IPS-NIHi7 (cell line): ENCODE data around the gene SLC38A9.

Source experiments
- DNase-seq: peaks from one replicate; pipeline ENCODE4 v3.0.0; 2012; ENCODE audit warnings: mixed read lengths; ENCODE audit errors: extremely low spot score

The SLC38A9 gene

DNA sequence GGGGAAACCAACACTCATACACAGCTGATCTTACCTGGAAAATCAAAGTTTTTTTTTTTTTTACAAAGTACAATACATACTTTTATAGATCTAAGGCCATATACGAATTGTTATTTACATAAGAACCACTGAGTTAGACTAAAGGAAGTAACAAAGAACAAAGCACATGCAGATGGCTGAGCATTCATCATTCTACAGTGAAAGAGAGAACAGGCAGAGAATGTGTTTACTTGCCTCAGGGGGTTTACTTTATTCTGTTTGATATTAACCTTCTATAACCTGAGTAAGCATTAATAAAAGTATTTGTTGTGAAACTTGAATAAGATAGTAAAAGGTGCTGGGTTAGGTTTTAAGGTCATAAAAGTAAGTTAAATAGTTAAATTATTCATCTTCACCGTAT is 54.7 kb downstream of the SLC38A9 start:
- DNase-seq = no peak

- DNase-seq = no peak
These were observed 61.7 kb downstream of the SLC38A9 start for GRCh38 chr5:55650386-55650785.

GRCh38 chr5:55649963-55650362 is 62.2 kb downstream of the SLC38A9 start:
- no peak for DNase-seq

GRCh38 chr5:55645304-55645703 is 66.8 kb downstream of the SLC38A9 start:
- DNase-seq = no peak

GRCh38 chr5:55638455-55638854 is 73.7 kb downstream of the SLC38A9 start:
- no peak for DNase-seq

- DNase-seq = no peak
These were observed 74.1 kb downstream of the SLC38A9 start for GRCh38 chr5:55638051-55638450.

GRCh38 chr5:55636683-55637082 is 75.4 kb downstream of the SLC38A9 start:
- DNase-seq = peak; percentile 29

DNA sequence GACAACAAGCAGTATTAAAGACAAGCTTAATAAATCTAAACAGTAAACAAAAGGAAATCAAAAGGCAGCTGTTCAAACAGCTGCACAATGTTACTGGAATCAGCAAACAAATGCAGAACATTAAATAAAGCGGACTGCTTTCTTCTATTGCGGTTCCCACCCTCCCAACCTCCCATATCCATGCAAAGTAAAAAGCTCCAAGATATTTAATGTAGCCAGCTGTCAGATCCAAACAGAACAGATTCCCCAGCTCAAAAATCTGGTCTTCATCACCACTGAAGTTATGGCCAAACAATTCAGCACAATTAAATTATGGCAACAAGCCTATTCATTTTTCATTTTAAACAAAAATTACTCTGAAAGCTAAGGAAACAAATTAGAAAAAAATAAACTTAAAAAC is 75.9 kb downstream of the SLC38A9 start:
- no peak for DNase-seq

DNA sequence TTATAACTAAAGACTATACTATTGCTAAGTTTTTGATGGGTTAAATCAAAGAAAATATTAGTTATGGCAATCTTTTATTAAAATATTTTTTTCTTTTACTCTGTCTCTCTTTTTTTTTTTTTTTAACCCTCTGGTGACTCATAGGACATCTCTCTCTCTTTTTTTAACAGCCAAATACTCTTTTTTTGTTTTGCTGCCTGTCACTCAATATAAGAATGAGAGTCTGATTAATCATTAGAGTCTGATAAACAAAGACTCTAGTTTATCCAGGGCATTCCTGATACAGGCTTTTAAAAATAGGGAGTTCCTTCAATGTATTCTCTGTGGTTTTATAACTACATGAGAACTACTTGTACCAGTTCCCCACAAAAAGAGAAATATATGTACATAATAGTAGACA is 77.3 kb downstream of the SLC38A9 start:
- no peak for DNase-seq

DNA sequence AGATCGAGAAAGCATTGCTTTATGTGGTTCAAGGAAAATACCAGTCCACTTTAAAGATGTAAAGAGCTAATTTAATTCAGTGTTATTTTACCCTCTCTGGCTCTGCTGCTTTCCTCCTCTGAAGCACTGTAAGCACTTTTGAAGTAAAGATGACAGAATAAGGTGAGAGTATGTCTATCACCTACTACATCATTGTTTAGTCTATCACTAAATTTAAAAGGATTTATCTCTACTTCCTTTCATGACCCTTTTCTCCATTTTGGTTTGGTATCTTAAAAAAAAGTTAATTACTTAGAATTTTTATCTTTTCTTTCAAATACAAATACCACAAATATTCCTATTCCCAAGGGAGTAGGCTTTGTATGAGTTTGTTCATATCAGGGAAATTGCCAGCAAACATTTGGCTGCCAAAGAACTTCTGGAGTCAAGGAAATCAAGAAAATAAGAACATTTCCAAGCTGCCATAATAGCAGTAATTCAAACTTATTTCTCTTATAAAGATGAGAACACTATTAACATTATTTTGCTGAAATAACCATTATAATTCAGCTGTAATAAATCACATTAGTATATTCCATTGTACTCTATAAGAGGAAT is 77.8 kb downstream of the SLC38A9 start:
- DNase-seq = no peak

DNA sequence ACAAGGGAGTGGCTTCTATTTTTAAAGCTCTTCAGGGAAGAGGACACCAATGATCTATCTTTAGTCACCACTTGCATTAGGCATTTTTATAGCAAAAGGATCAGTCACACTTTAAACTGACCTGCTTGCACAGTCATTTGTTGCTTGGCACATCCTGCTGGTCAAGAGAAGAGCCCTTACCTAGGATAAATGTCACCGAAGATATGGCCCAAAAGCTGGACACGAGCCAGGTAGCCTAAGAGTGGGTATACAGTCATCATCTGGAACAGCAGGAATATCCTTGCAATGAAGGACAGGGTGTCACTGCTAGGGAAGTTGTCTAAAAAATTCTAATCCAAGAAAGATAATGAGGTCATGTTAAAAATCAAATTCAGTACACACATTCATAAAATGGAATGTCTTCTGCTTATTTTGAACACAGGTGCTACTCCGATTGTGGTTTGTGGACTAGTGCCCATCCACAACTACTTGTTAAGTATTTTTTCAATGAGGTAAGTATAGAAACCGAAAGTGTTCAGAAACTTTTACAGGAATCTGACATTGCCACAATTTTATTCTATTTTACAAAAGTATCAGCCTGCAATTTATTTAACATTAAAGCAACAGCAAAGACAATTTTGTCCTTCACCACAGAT is 78.4 kb downstream of the SLC38A9 start:
- DNase-seq = no peak

GRCh38 chr5:55629815-55630214 is 82.3 kb downstream of the SLC38A9 start:
- no peak for DNase-seq

DNA sequence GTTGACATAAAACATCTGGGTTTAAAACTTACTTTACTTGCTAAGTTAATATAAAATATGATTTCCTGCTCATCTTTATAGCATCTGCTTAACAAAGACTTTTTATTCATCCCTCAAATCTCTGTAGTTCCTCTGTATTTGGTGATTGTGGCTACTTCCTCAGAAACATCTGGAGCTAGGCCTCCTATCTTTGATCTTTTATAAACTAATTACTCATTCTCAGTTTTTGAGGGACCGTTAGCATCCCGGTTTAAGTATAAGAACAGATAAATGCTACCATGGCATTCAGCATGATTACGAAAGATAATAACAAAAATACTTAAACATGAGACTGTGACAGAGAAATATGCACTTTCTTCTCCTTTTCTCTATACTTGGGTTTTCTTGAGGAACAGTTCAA is 85.3 kb downstream of the SLC38A9 start:
- DNase-seq = no peak

GRCh38 chr5:55625913-55626312 is 86.2 kb downstream of the SLC38A9 start:
- no peak for DNase-seq

DNA sequence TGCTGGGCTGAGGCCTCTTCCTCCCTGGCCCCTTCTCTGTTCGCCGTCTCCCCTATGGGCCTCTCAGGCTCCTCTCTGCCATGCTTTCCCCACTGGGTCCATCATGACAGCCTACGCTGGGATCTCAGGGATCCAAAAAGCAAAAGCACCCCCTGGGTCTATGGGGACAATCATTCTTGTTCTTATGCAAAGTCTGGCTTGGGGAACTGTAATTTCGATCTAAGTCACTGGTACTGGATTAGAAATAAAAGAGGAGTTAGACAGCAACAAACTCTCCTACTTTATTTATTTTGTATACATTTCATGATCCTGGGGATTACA is 86.6 kb downstream of the SLC38A9 start:
- peak; percentile 41 for DNase-seq

DNA sequence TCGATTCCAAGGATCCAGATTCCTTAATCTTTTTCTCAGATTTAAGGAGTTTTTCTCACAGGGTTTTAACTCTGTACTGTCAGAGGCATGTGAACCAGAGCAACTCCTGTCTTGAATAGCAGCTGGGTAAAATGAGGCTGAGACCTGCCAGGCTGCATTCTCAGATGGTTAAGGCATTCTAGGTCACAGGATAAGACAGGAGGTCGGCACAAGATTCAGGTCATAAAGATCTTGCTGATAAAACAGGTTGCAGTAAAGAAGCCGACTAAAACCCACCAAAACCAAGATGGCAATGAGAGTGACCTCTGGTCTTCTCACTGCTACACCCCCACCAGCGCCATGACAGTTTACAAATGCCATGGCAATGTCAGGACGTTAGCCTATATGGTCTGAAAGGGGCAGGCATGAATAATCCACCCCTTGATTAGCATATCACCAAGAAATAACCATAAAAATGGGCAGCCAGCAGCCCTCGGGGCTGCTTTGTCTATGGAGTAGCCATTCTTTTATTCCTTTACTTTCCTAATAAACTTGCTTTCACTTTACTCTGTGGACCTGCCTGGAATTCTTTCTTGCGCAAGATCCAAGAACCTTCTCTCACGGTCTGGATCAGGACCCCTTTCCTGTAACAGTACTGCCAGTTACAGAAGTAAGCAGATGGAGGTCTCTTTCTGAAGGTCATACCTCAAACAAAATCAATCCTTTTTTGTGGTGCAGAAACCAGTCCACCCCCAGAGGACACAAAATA is 87.1 kb downstream of the SLC38A9 start:
- no peak for DNase-seq

- no peak for DNase-seq
These were observed 88.3 kb downstream of the SLC38A9 start for GRCh38 chr5:55623789-55624188.

- DNase-seq = no peak
These were observed 89.7 kb downstream of the SLC38A9 start for GRCh38 chr5:55622460-55622859.

GRCh38 chr5:55621229-55621628 is 90.9 kb downstream of the SLC38A9 start:
- no peak for DNase-seq

DNA sequence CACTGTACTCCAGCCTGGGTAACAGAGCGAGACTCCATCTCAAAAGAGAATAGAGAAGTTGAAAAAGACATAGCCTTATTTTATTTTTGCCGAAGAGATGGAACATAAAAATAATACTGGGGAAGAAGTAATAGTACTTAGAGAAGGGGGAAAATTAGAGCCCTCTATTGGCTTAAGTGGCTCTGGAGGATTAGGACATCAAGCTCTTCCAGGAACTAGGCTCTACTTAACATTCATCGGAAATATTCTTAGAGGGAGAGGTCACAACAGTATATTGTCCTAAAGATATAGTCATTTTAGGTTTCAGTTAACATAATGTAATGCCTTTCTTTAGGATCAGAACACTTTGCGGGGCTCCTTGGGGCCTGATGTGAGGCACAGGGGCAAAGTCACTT is 91.4 kb downstream of the SLC38A9 start:
- DNase-seq = no peak

DNA sequence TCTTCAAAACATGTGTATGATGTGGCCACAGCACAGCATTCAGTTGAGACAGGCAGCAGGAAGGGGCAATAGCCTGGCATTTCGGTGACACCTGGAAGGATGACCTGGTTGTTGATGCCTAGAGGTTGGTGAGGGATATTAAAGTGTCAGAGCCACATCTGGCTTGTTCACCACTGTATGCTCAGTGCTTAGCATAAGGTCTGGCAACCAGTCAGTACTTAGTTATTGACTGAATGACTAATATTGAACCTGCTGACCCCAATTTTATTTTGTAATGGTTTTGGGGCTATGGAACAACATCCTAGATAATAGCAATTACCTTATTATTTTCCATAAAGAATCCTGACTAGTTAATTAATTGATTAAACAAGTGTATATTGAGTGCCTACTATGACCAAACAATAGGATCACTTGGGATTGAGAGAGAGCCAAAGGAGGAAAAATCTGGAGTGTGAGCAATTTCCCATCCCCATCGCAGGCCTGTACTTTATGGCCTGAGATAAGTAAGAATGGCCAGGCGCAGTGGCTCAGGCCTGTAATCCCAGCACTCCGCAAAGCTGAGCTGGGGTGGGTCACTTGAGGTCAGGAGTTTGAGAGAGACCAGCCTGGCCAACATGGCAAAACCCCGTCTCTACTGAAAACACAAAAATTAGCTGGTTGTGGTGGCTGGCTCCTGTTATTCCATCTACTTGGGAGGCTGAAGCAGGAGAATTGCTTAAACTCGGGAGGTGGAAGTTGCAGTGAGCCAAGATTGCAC is 91.9 kb downstream of the SLC38A9 start:
- DNase-seq = no peak

- no peak for DNase-seq
These were observed 93.8 kb downstream of the SLC38A9 start for GRCh38 chr5:55618318-55618717.
